GM23338 (cell line): ENCODE measurements around the gene POLR3E. TPM values are rescaled to one million over a fixed set of nuclear protein-coding genes. Genes with fewer than 3 reads are reported as not detected.

Source experiments
- ATAC-seq: fragments of 200-7000 bp; cut with Tn5 transposase; 3 replicates; pipeline ENCODE4 v1.9.1; 2020
- DNase-seq: peaks from one replicate; pipeline ENCODE4 v3.0.0-alpha.2; 2015; ENCODE audit warnings: low spot score
- H2AFZ ChIP-seq: fragments of 200-600 bp; sonication (generic); 2 replicates; pipeline ENCODE4 v1.8.0; 2016; ENCODE audit warnings: antibody characterized with exemption, mild to moderate bottlenecking, moderate library complexity
- H3F3A ChIP-seq: fragments of 200-600 bp; sonication (generic); replicated peaks from 2 replicates; pipeline ENCODE4 v1.8.0; 2017; ENCODE audit warnings: antibody characterized with exemption, mixed run types, low read depth
- H3K27ac ChIP-seq: fragments of 200-600 bp; sonication (generic); 2 replicates; pipeline ENCODE4 v1.6.1; 2016; ENCODE audit warnings: low read depth
- H3K27me3 ChIP-seq: fragments of 200-600 bp; sonication (generic); 2 replicates; pipeline ENCODE4 v1.8.0; 2016; ENCODE audit warnings: mild to moderate bottlenecking, mixed run types, moderate library complexity; ENCODE audit not compliant: insufficient read depth
- H3K36me3 ChIP-seq: fragments of 200-600 bp; sonication (generic); 2 replicates; pipeline ENCODE4 v1.8.0; 2016; ENCODE audit warnings: mild to moderate bottlenecking; ENCODE audit not compliant: insufficient read depth
- H3K4me1 ChIP-seq: fragments of 200-600 bp; sonication (generic); 2 replicates; pipeline ENCODE4 v1.8.0; 2016; ENCODE audit warnings: mild to moderate bottlenecking, moderate library complexity; ENCODE audit not compliant: insufficient read depth
- H3K4me2 ChIP-seq: fragments of 200-600 bp; sonication (generic); 2 replicates; pipeline ENCODE4 v1.7.1; 2017; ENCODE audit warnings: mixed run types
- H3K4me3 ChIP-seq: fragments of 200-600 bp; sonication (generic); 2 replicates; pipeline ENCODE4 v1.6.1; 2016; ENCODE audit warnings: mixed run types
- H3K79me2 ChIP-seq: fragments of 200-600 bp; sonication (generic); replicated peaks from 2 replicates; pipeline ENCODE4 v1.8.0; 2017; ENCODE audit warnings: mild to moderate bottlenecking; ENCODE audit not compliant: insufficient read depth
- H3K9me2 ChIP-seq: fragments of 200-600 bp; sonication (generic); 2 replicates; pipeline ENCODE4 v1.8.0; 2017; ENCODE audit not compliant: insufficient read depth
- H4K20me1 ChIP-seq: fragments of 200-600 bp; sonication (generic); replicated peaks from 2 replicates; pipeline ENCODE4 v1.8.0; 2017; ENCODE audit warnings: mild to moderate bottlenecking; ENCODE audit not compliant: insufficient read depth
- H3K27ac Mint-ChIP-seq: 2 replicates; pipeline ENCODE4 v1.8.0; 2020; ENCODE audit warnings: inconsistent platforms, mild to moderate bottlenecking, moderate library complexity, mixed read lengths
- H3K27me3 Mint-ChIP-seq: 3 replicates; pipeline ENCODE4 v1.8.0; 2022; ENCODE audit warnings: low read depth, mild to moderate bottlenecking, moderate library complexity, mixed read lengths, inconsistent platforms; ENCODE audit not compliant: insufficient read depth, poor library complexity
- H3K36me3 Mint-ChIP-seq: 3 replicates; pipeline ENCODE4 v1.8.0; 2021; ENCODE audit warnings: low read depth, mild to moderate bottlenecking, inconsistent platforms, moderate library complexity, mixed read lengths
- H3K4me1 Mint-ChIP-seq: 3 replicates; pipeline ENCODE4 v1.8.0; 2020; ENCODE audit warnings: mild to moderate bottlenecking, inconsistent platforms, mixed read lengths
- H3K4me3 Mint-ChIP-seq: 3 replicates; pipeline ENCODE4 v1.8.0; 2021; ENCODE audit warnings: moderate library complexity, mild to moderate bottlenecking, inconsistent platforms, mixed read lengths
- H3K9me3 Mint-ChIP-seq: 3 replicates; pipeline ENCODE4 v1.8.0; 2020; ENCODE audit warnings: moderate library complexity, mild to moderate bottlenecking, inconsistent platforms, mixed read lengths
- CREB1 ChIP-seq: fragments of 250-450 bp; sonication (Bioruptor Pico); IDR thresholded peaks from 2 replicates; pipeline ENCODE4 v1.5.0; 2020; ENCODE audit warnings: low read depth, mild to moderate bottlenecking, moderate library complexity
- CTCF ChIP-seq, 2 experiments: fragments of 200-600 bp in 1 of 2; sonication (generic) in 1 of 2; conservative IDR thresholded peaks; 2 replicates each; pipeline versions ENCODE4 v1.5.1 to v1.6.1; 2016 to 2017; ENCODE audit warnings: antibody characterized with exemption in 2 of 2, low read depth in 2 of 2, mild to moderate bottlenecking in 2 of 2, moderate library complexity in 1 of 2
- ETS1 ChIP-seq: IDR thresholded peaks from 2 replicates; pipeline ENCODE4 v1.6.1; 2016; ENCODE audit warnings: antibody characterized with exemption
- EZH2 ChIP-seq: fragments of 200-600 bp; sonication (generic); IDR thresholded peaks from one replicate; pipeline ENCODE4 v1.8.0; 2017; ENCODE audit warnings: antibody characterized with exemption, mild to moderate bottlenecking, low read depth; ENCODE audit not compliant: unreplicated experiment
- EZH2phosphoT487 ChIP-seq: fragments of 200-600 bp; sonication (generic); IDR thresholded peaks from one replicate; pipeline ENCODE4 v1.8.1; 2018; ENCODE audit warnings: antibody characterized with exemption; ENCODE audit not compliant: unreplicated experiment
- JUNB ChIP-seq: IDR thresholded peaks from one replicate; pipeline ENCODE4 v1.6.1; 2016; ENCODE audit warnings: antibody characterized with exemption; ENCODE audit not compliant: unreplicated experiment
- NANOG ChIP-seq: IDR thresholded peaks from 2 replicates; pipeline ENCODE4 v1.6.1; 2016; ENCODE audit warnings: antibody characterized with exemption, borderline replicate concordance
- POLR2AphosphoS5 ChIP-seq: IDR thresholded peaks from 2 replicates; pipeline ENCODE4 v1.6.1; 2016; ENCODE audit warnings: antibody characterized with exemption, low read depth
- REST ChIP-seq: IDR thresholded peaks from one replicate; pipeline ENCODE4 v1.6.1; 2018; ENCODE audit warnings: antibody characterized with exemption; ENCODE audit not compliant: unreplicated experiment
- STAT1 ChIP-seq: IDR thresholded peaks from one replicate; pipeline ENCODE4 v1.6.1; 2016; ENCODE audit warnings: antibody characterized with exemption; ENCODE audit not compliant: unreplicated experiment
- ZNF114 ChIP-seq: fragments of 250-450 bp; sonication (Bioruptor Pico); IDR thresholded peaks from 2 replicates; pipeline ENCODE4 v1.5.0; 2020; ENCODE audit warnings: mild to moderate bottlenecking, moderate library complexity
- ZNF331 ChIP-seq: fragments of 250-450 bp; sonication (Bioruptor Pico); IDR thresholded peaks from 2 replicates; pipeline ENCODE4 v1.5.0; 2020; ENCODE audit warnings: low read depth, mild to moderate bottlenecking, moderate library complexity
- ZNF462 ChIP-seq: fragments of 250-450 bp; sonication (Bioruptor Pico); IDR thresholded peaks from 2 replicates; pipeline ENCODE4 v1.5.0; 2020; ENCODE audit warnings: mild to moderate bottlenecking, moderate library complexity
- polyA plus RNA-seq: library from polyadenylated mRNA; unstranded; fragments of >200 nt; fragmentation: Nextera tagmentation; extraction: Ambion mirVana; gene quantifications from 2 replicates; pipeline ENCODE4 v1.2.1, GENCODE V29; 2016
- total RNA-seq: library from RNA; depleted of rRNA; stranded (reverse); fragments of >200 nt; shearing (Covaris generic); gene quantifications from 2 replicates; pipeline ENCODE4 v1.2.3, GENCODE V29; 2014

Gene POLR3E
- total and polyA plus RNA-seq, 2 experiments from 2014 or later, result 62.7 to 141 TPM

GRCh38 chr16:22380529-22380928, 83.3 kb downstream of the POLR3E start:
- Histone ChIP-seq H3K36me3 (no peaks in the 10 kb centered on the region), H2AFZ (no peak overlapping the region), H4K20me1 (no peaks in the 10 kb centered on the region), H3K27me3 (peaks cover 9% of the 10 kb centered on the region; the same call in 1 of the 2 replicates), H3K4me2 (no peak overlapping the region), H3K79me2 (no peaks in the 10 kb centered on the region), H3K27ac (no peak overlapping the region), H3F3A (no peaks in the 10 kb centered on the region), H3K4me1 (0 out of 2 replicates have a peak, but pooled peaks cover 1% of the 10 kb centered on the region), H3K4me3 (no peak overlapping the region), H3K9me2 (no peaks in the 10 kb centered on the region)
- H3K27ac Mint-ChIP-seq, result no peak overlapping the region
- no peak overlapping the region for H3K4me3 Mint-ChIP-seq
- peaks cover 6% of the 10 kb centered on the region for H3K27me3 Mint-ChIP-seq
- DNase-seq (no peak), ATAC-seq (no peak)
- no peaks in the 10 kb centered on the region for H3K36me3 Mint-ChIP-seq
- peaks cover 1% of the 10 kb centered on the region for H3K4me1 Mint-ChIP-seq
- no peaks in the 10 kb centered on the region for H3K9me3 Mint-ChIP-seq
- no peak for TF ChIP-seq REST
- TF ChIP-seq ZNF462 (CRISPR knock-in tag), result no peak
- no peak for TF ChIP-seq EZH2phosphoT487
- no peak for TF ChIP-seq ETS1
- no peak for TF ChIP-seq NANOG
- no peak for TF ChIP-seq ZNF331 (CRISPR knock-in tag)
- TF ChIP-seq POLR2AphosphoS5, result no peak
- TF ChIP-seq STAT1, result no peak
- TF ChIP-seq ZNF114 (CRISPR knock-in tag), result no peak
- TF ChIP-seq EZH2, result no peak
- TF ChIP-seq CREB1 (CRISPR knock-in tag), result no peak
- no peak for TF ChIP-seq JUNB
- no peak for TF ChIP-seq CTCF (conservative IDR thresholded peaks at IDR 0.05; ENCODE audit: low read depth in 2 of 2)
